ENCODE results near the gene RIMS4. TPM values are rescaled to one million over a fixed set of nuclear protein-coding genes. Genes with fewer than 3 reads are reported as not detected.

RIMS4 gene
- total and polyA plus RNA-seq, 2 donors (not counting 1 experiment from before 2014, with no cell fraction given) = not detected

- no peaks in the 10 kb centered on the region for H3K36me3 ChIP-seq (replicated peaks in 1 of 2; ENCODE audit: control extremely low read depth in 1 of 2, control insufficient read depth in 1 of 2, extremely low read depth in 1 of 2, insufficient read depth in 2 of 2, low read length in 1 of 2)
- ChIA-PET CTCF (no interaction called here), POLR2A (no interaction called here)
- H3K9me3 ChIP-seq (ENCODE audit: control extremely low read depth in 1 of 3, control insufficient read depth in 2 of 3, insufficient read depth in 1 of 3, low read length in 2 of 3) = peaks cover 0 to 6% (median 3%) of the 10 kb centered on the region in 3 donors
- H3K4me2 ChIP-seq (replicated peaks; ENCODE audit: low read depth, low read length, poor library complexity, severe bottlenecking) = no peak overlapping the region
- intact Hi-C loops (cut with micrococcal nuclease) = no loop called here
- TF ChIP-seq CTCF (IDR thresholded peaks at IDR 0.05) (no peak), EZH2 (IDR thresholded peaks at IDR 0.05; ENCODE audit: borderline replicate concordance, insufficient read depth, low read depth, low read length, poor library complexity, severe bottlenecking) (no peak)
- Mint-ChIP-seq H3K27me3 (peaks cover 50% of the 10 kb centered on the region), H3K4me1 (no peaks in the 10 kb centered on the region), H3K27ac (no peak overlapping the region), H3K4me3 (no peak overlapping the region), H3K9me3 (ENCODE audit: insufficient read depth) (no peaks in the 10 kb centered on the region)
- H3K79me2 ChIP-seq (ENCODE audit: control insufficient read depth, insufficient read depth, low read length) = no peaks in the 10 kb centered on the region
- DNase-seq (no peak), ATAC-seq (ENCODE audit: low read depth) (no peak)
- H3K4me1 ChIP-seq (ENCODE audit: control insufficient read depth in 2 of 2, insufficient read depth in 2 of 2, low read length in 2 of 2) = no peaks in the 10 kb centered on the region
- no peak overlapping the region for H3K9ac ChIP-seq (ENCODE audit: low read length)
- no peak overlapping the region for H3K27ac ChIP-seq (ENCODE audit: low read length in 2 of 2)
- no peaks in the 10 kb centered on the region for H4K20me1 ChIP-seq (ENCODE audit: control insufficient read depth, insufficient read depth, low read length, poor library complexity, severe bottlenecking)
- H2AFZ ChIP-seq (ENCODE audit: insufficient read depth, low read depth, low read length, poor library complexity, severe bottlenecking) = no peak overlapping the region
- H3K27me3 ChIP-seq (replicated peaks in 1 of 4; ENCODE audit: control extremely low read depth in 1 of 4, control insufficient read depth in 3 of 4, insufficient read depth in 4 of 4, low read length in 3 of 4) = peaks cover 0 to 13% (median 4%) of the 10 kb centered on the region in 4 experiments
- H3K4me3 ChIP-seq (ENCODE audit: control extremely low read depth in 1 of 5, extremely low read depth in 1 of 5, insufficient read depth in 1 of 5, low read depth in 2 of 5, low read length in 4 of 5) = no peak overlapping the region
Observed at GRCh38 chr20:44830523-44830922, 20.2 kb upstream of the RIMS4 start.

- no peak overlapping the region for H2AFZ ChIP-seq (ENCODE audit: insufficient read depth, low read depth, low read length, poor library complexity, severe bottlenecking)
- Mint-ChIP-seq H3K4me1 (no peaks in the 10 kb centered on the region), H3K27me3 (peaks cover 45% of the 10 kb centered on the region), H3K4me3 (no peak overlapping the region), H3K27ac (no peak overlapping the region), H3K9me3 (ENCODE audit: insufficient read depth) (no peaks in the 10 kb centered on the region)
- H3K4me1 ChIP-seq (ENCODE audit: control insufficient read depth in 2 of 2, insufficient read depth in 2 of 2, low read length in 2 of 2) = no peaks in the 10 kb centered on the region
- TF ChIP-seq CTCF (IDR thresholded peaks at IDR 0.05) = no peak
- no peak for TF ChIP-seq EZH2 (IDR thresholded peaks at IDR 0.05; ENCODE audit: borderline replicate concordance, insufficient read depth, low read depth, low read length, poor library complexity, severe bottlenecking)
- H3K79me2 ChIP-seq (ENCODE audit: control insufficient read depth, insufficient read depth, low read length) = no peaks in the 10 kb centered on the region
- H3K36me3 ChIP-seq (replicated peaks in 1 of 2; ENCODE audit: control extremely low read depth in 1 of 2, control insufficient read depth in 1 of 2, extremely low read depth in 1 of 2, insufficient read depth in 2 of 2, low read length in 1 of 2) = no peaks in the 10 kb centered on the region
- no peak overlapping the region for H3K9ac ChIP-seq (ENCODE audit: low read length)
- peaks cover 0 to 6% (median 4%) of the 10 kb centered on the region in 3 donors for H3K9me3 ChIP-seq (ENCODE audit: control extremely low read depth in 1 of 3, control insufficient read depth in 2 of 3, insufficient read depth in 1 of 3, low read length in 2 of 3)
- no peak overlapping the region for H3K27ac ChIP-seq (ENCODE audit: low read length in 2 of 2)
- ChIA-PET POLR2A (no interaction called here), CTCF (no interaction called here)
- WGBS (ENCODE audit: insufficient coverage) = 79% methylated on average over 3 of the region's 5 CpGs
- intact Hi-C loops (cut with micrococcal nuclease) = no loop called here
- peaks cover 0 to 14% (median 4%) of the 10 kb centered on the region in 4 experiments for H3K27me3 ChIP-seq (replicated peaks in 1 of 4; ENCODE audit: control extremely low read depth in 1 of 4, control insufficient read depth in 3 of 4, insufficient read depth in 4 of 4, low read length in 3 of 4)
- no peaks in the 10 kb centered on the region for H4K20me1 ChIP-seq (ENCODE audit: control insufficient read depth, insufficient read depth, low read length, poor library complexity, severe bottlenecking)
- no peak overlapping the region for H3K4me3 ChIP-seq (ENCODE audit: control extremely low read depth in 1 of 5, extremely low read depth in 1 of 5, insufficient read depth in 1 of 5, low read depth in 2 of 5, low read length in 4 of 5)
- no peak for DNase-seq
- ATAC-seq (ENCODE audit: low read depth) = no peak
- no peak overlapping the region for H3K4me2 ChIP-seq (replicated peaks; ENCODE audit: low read depth, low read length, poor library complexity, severe bottlenecking)
Observed at GRCh38 chr20:44829688-44830087, 19.3 kb upstream of the RIMS4 start.

Measured in B cell (primary cell).